ENCODE results near the gene BRD7. TPM values are rescaled to one million over a fixed set of nuclear protein-coding genes. Genes with fewer than 3 reads are reported as not detected.

BRD7 gene
- total and polyA plus RNA-seq, 2 of the 13 experiments (the other 11 are each of a cell fraction or from before 2014, with no cell fraction given): 82.3 to 149 TPM

DNA sequence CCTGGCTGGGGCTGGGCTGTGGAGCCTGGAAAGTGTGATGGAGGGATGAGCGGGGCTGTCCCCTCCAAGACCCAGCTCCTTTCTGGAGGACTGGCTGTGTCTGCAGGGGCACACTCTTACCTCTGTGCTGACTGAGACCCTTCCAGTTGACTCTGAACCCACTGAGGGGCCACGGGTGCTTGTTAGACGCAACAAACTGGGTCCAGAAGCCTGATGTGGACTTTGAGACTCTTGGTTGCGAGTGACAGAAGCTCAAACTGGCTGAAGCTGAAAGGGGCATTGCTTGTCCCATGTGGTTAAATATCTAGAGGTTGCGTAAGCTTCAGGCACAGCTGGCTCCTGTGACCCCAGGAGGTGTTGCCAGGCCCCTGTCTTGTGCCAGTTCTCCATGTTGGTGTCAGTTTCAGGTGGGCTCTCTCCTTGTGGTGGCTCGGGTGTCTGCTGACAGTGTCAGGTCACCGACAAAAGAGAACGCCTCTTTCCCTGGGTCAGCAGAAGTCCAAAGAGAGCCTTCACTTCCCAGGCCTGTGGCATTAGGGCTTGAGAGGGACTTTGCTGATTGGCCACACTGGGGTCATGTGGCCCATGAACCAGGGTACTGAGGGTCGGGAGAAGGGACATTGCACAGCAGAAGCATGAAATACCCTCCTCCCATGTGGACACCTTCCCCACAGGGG, 85.7 kb downstream of the BRD7 start (continued):
- TF ChIP-seq, protein P1, sequence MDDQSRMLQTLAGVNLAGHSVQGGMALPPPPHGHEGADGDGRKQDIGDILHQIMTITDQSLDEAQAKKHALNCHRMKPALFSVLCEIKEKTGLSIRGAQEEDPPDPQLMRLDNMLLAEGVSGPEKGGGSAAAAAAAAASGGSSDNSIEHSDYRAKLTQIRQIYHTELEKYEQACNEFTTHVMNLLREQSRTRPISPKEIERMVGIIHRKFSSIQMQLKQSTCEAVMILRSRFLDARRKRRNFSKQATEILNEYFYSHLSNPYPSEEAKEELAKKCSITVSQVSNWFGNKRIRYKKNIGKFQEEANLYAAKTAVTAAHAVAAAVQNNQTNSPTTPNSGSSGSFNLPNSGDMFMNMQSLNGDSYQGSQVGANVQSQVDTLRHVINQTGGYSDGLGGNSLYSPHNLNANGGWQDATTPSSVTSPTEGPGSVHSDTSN (CRISPR knock-in tag; IDR thresholded peaks at IDR 0.05; ENCODE audit: borderline replicate concordance): no peak
- TF ChIP-seq ZNF770 (CRISPR knock-in tag; IDR thresholded peaks at IDR 0.05): 0 out of 2 replicates have a peak, but pooled peaks have one; percentile 26
- TF ChIP-seq HNF4A (CRISPR knock-in tag; IDR thresholded peaks at IDR 0.05): peak; percentile 97
- no peak for TF ChIP-seq ZFX (CRISPR knock-in tag; IDR thresholded peaks at IDR 0.05; ENCODE audit: low read depth)
- 0 out of 2 replicates have a peak, but pooled peaks have one; percentile 11 for TF ChIP-seq ZNF740 (CRISPR knock-in tag; IDR thresholded peaks at IDR 0.05)
- peak; percentile 74; the same call in 1 of the 2 replicates for TF ChIP-seq MYC (CRISPR knock-in tag; IDR thresholded peaks at IDR 0.05; ENCODE audit: borderline replicate concordance)
- no peak for TF ChIP-seq ZFP1 (CRISPR knock-in tag; IDR thresholded peaks at IDR 0.05)
- no peak for TF ChIP-seq NCOA5 (CRISPR knock-in tag; IDR thresholded peaks at IDR 0.05)
- TF ChIP-seq YEATS4 (CRISPR knock-in tag; IDR thresholded peaks at IDR 0.05; ENCODE audit: borderline replicate concordance): peak; percentile 66; the same call in 1 of the 2 replicates
- TF ChIP-seq FOXO1 (CRISPR knock-in tag; IDR thresholded peaks at IDR 0.05): peak; percentile 55; the same call in 1 of the 2 replicates
- TF ChIP-seq ZBTB3 (CRISPR knock-in tag; IDR thresholded peaks at IDR 0.05; ENCODE audit: borderline replicate concordance, low read depth): no peak
- TF ChIP-seq ZNF724P (CRISPR knock-in tag; IDR thresholded peaks at IDR 0.05; ENCODE audit: borderline replicate concordance): no peak
- TF ChIP-seq, protein P2, sequence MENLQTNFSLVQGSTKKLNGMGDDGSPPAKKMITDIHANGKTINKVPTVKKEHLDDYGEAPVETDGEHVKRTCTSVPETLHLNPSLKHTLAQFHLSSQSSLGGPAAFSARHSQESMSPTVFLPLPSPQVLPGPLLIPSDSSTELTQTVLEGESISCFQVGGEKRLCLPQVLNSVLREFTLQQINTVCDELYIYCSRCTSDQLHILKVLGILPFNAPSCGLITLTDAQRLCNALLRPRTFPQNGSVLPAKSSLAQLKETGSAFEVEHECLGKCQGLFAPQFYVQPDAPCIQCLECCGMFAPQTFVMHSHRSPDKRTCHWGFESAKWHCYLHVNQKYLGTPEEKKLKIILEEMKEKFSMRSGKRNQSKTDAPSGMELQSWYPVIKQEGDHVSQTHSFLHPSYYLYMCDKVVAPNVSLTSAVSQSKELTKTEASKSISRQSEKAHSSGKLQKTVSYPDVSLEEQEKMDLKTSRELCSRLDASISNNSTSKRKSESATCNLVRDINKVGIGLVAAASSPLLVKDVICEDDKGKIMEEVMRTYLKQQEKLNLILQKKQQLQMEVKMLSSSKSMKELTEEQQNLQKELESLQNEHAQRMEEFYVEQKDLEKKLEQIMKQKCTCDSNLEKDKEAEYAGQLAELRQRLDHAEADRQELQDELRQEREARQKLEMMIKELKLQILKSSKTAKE (CRISPR knock-in tag; IDR thresholded peaks at IDR 0.05; ENCODE audit: borderline replicate concordance): no peak
- no peak for TF ChIP-seq ZNF577 (CRISPR knock-in tag; IDR thresholded peaks at IDR 0.05; ENCODE audit: borderline replicate concordance, low read depth)
- TF ChIP-seq, protein P3, sequence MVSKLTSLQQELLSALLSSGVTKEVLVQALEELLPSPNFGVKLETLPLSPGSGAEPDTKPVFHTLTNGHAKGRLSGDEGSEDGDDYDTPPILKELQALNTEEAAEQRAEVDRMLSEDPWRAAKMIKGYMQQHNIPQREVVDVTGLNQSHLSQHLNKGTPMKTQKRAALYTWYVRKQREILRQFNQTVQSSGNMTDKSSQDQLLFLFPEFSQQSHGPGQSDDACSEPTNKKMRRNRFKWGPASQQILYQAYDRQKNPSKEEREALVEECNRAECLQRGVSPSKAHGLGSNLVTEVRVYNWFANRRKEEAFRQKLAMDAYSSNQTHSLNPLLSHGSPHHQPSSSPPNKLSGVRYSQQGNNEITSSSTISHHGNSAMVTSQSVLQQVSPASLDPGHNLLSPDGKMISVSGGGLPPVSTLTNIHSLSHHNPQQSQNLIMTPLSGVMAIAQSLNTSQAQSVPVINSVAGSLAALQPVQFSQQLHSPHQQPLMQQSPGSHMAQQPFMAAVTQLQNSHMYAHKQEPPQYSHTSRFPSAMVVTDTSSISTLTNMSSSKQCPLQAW (CRISPR knock-in tag; IDR thresholded peaks at IDR 0.05): peak; percentile 77; the same call in 1 of the 2 replicates
- no peak for TF ChIP-seq PLRG1 (conservative IDR thresholded peaks at IDR 0.05)
- TF ChIP-seq, protein P4, sequence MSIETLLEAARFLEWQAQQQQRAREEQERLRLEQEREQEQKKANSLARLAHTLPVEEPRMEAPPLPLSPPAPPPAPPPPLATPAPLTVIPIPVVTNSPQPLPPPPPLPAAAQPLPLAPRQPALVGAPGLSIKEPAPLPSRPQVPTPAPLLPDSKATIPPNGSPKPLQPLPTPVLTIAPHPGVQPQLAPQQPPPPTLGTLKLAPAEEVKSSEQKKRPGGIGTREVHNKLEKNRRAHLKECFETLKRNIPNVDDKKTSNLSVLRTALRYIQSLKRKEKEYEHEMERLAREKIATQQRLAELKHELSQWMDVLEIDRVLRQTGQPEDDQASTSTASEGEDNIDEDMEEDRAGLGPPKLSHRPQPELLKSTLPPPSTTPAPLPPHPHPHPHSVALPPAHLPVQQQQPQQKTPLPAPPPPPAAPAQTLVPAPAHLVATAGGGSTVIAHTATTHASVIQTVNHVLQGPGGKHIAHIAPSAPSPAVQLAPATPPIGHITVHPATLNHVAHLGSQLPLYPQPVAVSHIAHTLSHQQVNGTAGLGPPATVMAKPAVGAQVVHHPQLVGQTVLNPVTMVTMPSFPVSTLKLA (IDR thresholded peaks at IDR 0.05): 0 out of 2 replicates have a peak, but pooled peaks have one; percentile 3
- no peak; the same call in 1 of the 2 replicates for TF ChIP-seq ZNF605 (CRISPR knock-in tag; IDR thresholded peaks at IDR 0.05)
- TF ChIP-seq ZNF563 (CRISPR knock-in tag; IDR thresholded peaks at IDR 0.05): no peak

Data from HepG2 (cell line).